IMR-90 (cell line): ENCODE measurements around the gene DAPK1. TPM values are rescaled to one million over a fixed set of nuclear protein-coding genes. Genes with fewer than 3 reads are reported as not detected.

ENCODE experiments used
- ATAC-seq: fragments of 200-7000 bp; cut with Tn5 transposase; 2 replicates; pipeline ENCODE4 v1.9.1; 2020; ENCODE audit warnings: low read depth, mild to moderate bottlenecking, moderate library complexity
- BruUV-seq: library from RNA; stranded (reverse); fragments of 400-500 nt; replicated peaks from 2 replicates; lab custom pipeline; 2021; lab: Mats Ljungman, UMichigan
- CTCF ChIA-PET: fragments of 300-600 bp; formaldehyde crosslinking; extraction: SDS; loops from one replicate; lab custom pipeline; 2021; ENCODE audit warnings: antibody characterized with exemption; lab: Yijun Ruan, JAX
- POLR2A ChIA-PET: fragments of 300-600 bp; sonication (Branson Sonifier 250); formaldehyde crosslinking; loops from one replicate; lab custom pipeline; 2022; ENCODE audit warnings: antibody characterized with exemption; ENCODE audit not compliant: unreplicated experiment; lab: Charles Lee
- DNase-seq: peaks from one replicate; pipeline ENCODE4 v3.0.0; 2013
- H2AFZ ChIP-seq: replicated peaks from 2 replicates; pipeline ENCODE3; 2013; ENCODE audit warnings: low read length, mild to moderate bottlenecking; ENCODE audit not compliant: poor library complexity
- H2AK5ac ChIP-seq: 2 replicates; pipeline ENCODE4 v1.6.1; 2013; ENCODE audit warnings: low read depth, low read length, inconsistent platforms
- H2AK9ac ChIP-seq: replicated peaks from 2 replicates; pipeline ENCODE3; 2013; ENCODE audit warnings: mild to moderate bottlenecking, low read depth, low read length, moderate library complexity; ENCODE audit not compliant: poor library complexity
- H2BK120ac ChIP-seq: 2 replicates; pipeline ENCODE4 v1.6.1; 2013; ENCODE audit warnings: low read depth, low read length, inconsistent platforms
- H2BK15ac ChIP-seq: 3 replicates; pipeline ENCODE4 v1.6.1; 2013; ENCODE audit warnings: low read depth, low read length, inconsistent platforms
- H2BK20ac ChIP-seq: 2 replicates; pipeline ENCODE4 v1.6.1; 2013; ENCODE audit warnings: low read depth, mild to moderate bottlenecking, inconsistent platforms, low read length, moderate library complexity
- H2BK5ac ChIP-seq: 2 replicates; pipeline ENCODE4 v1.6.1; 2013; ENCODE audit warnings: mild to moderate bottlenecking, low read depth, low read length, inconsistent platforms; ENCODE audit not compliant: poor library complexity, severe bottlenecking
- H3K14ac ChIP-seq: replicated peaks from 2 replicates; pipeline ENCODE4 v1.6.1; 2013; ENCODE audit warnings: low read depth, low read length, inconsistent platforms
- H3K18ac ChIP-seq: 2 replicates; pipeline ENCODE4 v1.6.1; 2013; ENCODE audit warnings: low read depth, low read length, control low read depth
- H3K23ac ChIP-seq: 2 replicates; pipeline ENCODE4 v1.6.1; 2013; ENCODE audit warnings: low read depth, low read length, inconsistent platforms
- H3K27ac ChIP-seq: 2 replicates; pipeline ENCODE4 v1.5.1; 2013; ENCODE audit warnings: mild to moderate bottlenecking, control low read depth, low read length; ENCODE audit not compliant: insufficient read depth
- H3K27me3 ChIP-seq: 2 replicates; pipeline ENCODE4 v1.6.1; 2013; ENCODE audit warnings: low read length; ENCODE audit not compliant: control insufficient read depth, insufficient read depth
- H3K36me3 ChIP-seq: 2 replicates; pipeline ENCODE4 v1.6.1; 2013; ENCODE audit warnings: low read length, mixed read lengths; ENCODE audit not compliant: control insufficient read depth, insufficient read depth
- H3K4ac ChIP-seq: 2 replicates; pipeline ENCODE4 v1.6.1; 2013; ENCODE audit warnings: low read depth, low read length, inconsistent platforms
- H3K4me1 ChIP-seq: 2 replicates; pipeline ENCODE4 v1.6.1; 2013; ENCODE audit warnings: low read length, mixed read lengths; ENCODE audit not compliant: control insufficient read depth, insufficient read depth
- H3K4me2 ChIP-seq: 2 replicates; pipeline ENCODE4 v1.6.1; 2013; ENCODE audit warnings: low read depth, mild to moderate bottlenecking, control low read depth, low read length, moderate library complexity
- H3K4me3 ChIP-seq: 2 replicates; pipeline ENCODE4 v1.5.1; 2013; ENCODE audit warnings: low read depth, mild to moderate bottlenecking, control low read depth, low read length, moderate library complexity; ENCODE audit not compliant: insufficient read depth
- H3K56ac ChIP-seq: 2 replicates; pipeline ENCODE4 v1.6.1; 2013; ENCODE audit warnings: low read length, inconsistent platforms; ENCODE audit not compliant: insufficient read depth; ENCODE audit errors: extremely low read depth
- H3K79me1 ChIP-seq, 2 experiments: 2 replicates each; pipeline ENCODE4 v1.6.1; 2013; ENCODE audit warnings: low read length in 2 of 2, inconsistent platforms in 1 of 2, low read depth in 1 of 2
- H3K9ac ChIP-seq: 2 replicates; pipeline ENCODE4 v1.6.1; 2013; ENCODE audit warnings: low read depth, low read length, control low read depth
- H3K9me1 ChIP-seq: 2 replicates; pipeline ENCODE4 v1.6.1; 2013; ENCODE audit warnings: low read length, inconsistent platforms; ENCODE audit not compliant: insufficient read depth
- H3K9me3 ChIP-seq: 2 replicates; pipeline ENCODE4 v1.6.1; 2013; ENCODE audit warnings: low read length; ENCODE audit not compliant: control insufficient read depth, insufficient read depth
- H4K20me1 ChIP-seq: 2 replicates; pipeline ENCODE4 v1.6.1; 2013; ENCODE audit warnings: low read length, inconsistent platforms; ENCODE audit not compliant: insufficient read depth
- H4K5ac ChIP-seq: 2 replicates; pipeline ENCODE4 v1.6.1; 2013; ENCODE audit warnings: mild to moderate bottlenecking, low read depth, low read length, control low read depth
- H4K8ac ChIP-seq, 2 experiments: 2 replicates each; pipeline ENCODE4 v1.6.1; 2013; ENCODE audit warnings: low read depth in 2 of 2, low read length in 2 of 2, control low read depth in 1 of 2, inconsistent platforms in 1 of 2
- H4K91ac ChIP-seq: 2 replicates; pipeline ENCODE4 v1.6.1; 2013; ENCODE audit warnings: low read depth, low read length, inconsistent platforms; ENCODE audit not compliant: insufficient read depth
- BHLHE40 ChIP-seq: fragments of 150-350 bp; IDR thresholded peaks from 2 replicates; pipeline ENCODE4 v1.6.1; 2016; ENCODE audit warnings: mild to moderate bottlenecking, low read depth, low read length
- MXI1 ChIP-seq: IDR thresholded peaks from 2 replicates; pipeline ENCODE4 v1.6.1; 2012; ENCODE audit warnings: low read depth, mild to moderate bottlenecking, low read length, moderate library complexity, borderline replicate concordance
- RAD21 ChIP-seq: IDR thresholded peaks from 2 replicates; pipeline ENCODE4 v1.6.1; 2012; ENCODE audit warnings: low read length, improper control_type of control experiment
- WGBS, 2 experiments: methylation state at CpG; one replicate each; pipeline versions ENCODE4 v1.1.5 to v1.1.7; 2013; ENCODE audit warnings: missing lambda C conversion rate in 2 of 2; ENCODE audit not compliant: insufficient read length in 1 of 2; ENCODE audit errors: extremely low coverage in 2 of 2; 5-methylcytosine and 5-hydroxymethylcytosine counted together
- dilution Hi-C: fragments of 300-500 bp; cut with HindIII; formaldehyde crosslinking; loops from one replicate; pipeline ENCODE4 v1.14.3; 2018; ENCODE audit warnings: low sequenced_read_pairs; ENCODE audit not compliant: unreplicated experiment
- in situ Hi-C: fragments of 300-500 bp; cut with MboI; formaldehyde crosslinking; loops from 3 replicates; pipeline ENCODE4 v1.14.3; 2019; ENCODE audit warnings: low sequenced_read_pairs, inconsistent platforms, mixed read lengths
- intact Hi-C: fragments of 100-400 bp; cut with micrococcal nuclease; formaldehyde crosslinking; loops from 2 replicates; pipeline ENCODE4 v1.10.0; 2022
- polyA plus RNA-seq, 3 experiments: library from polyadenylated mRNA; depleted of rRNA; stranded (reverse); fragments of >200 nt; gene quantifications; 2 replicates each; pipeline ENCODE4 v1.2.3, GENCODE V29; 2012; ENCODE audit warnings: low replicate concordance in 1 of 3
- total RNA-seq: library from RNA; depleted of rRNA; stranded (reverse); fragments of >200 nt; gene quantifications from 2 replicates; pipeline ENCODE4 v1.2.3, GENCODE V29; 2012
- TF ChIP-seq, protein P1 (sequence below): fragments of 150-350 bp; IDR thresholded peaks from 2 replicates; pipeline ENCODE4 v1.6.1; 2017; ENCODE audit warnings: mild to moderate bottlenecking, antibody characterized with exemption, low read length, low read depth
- TF ChIP-seq, protein P2 (sequence below): fragments of 150-350 bp; IDR thresholded peaks from 2 replicates; pipeline ENCODE4 v1.6.1; 2016; ENCODE audit warnings: low read depth, mild to moderate bottlenecking, low read length, moderate library complexity, borderline replicate concordance

DAPK1 gene
- total and polyA plus RNA-seq, 2 of the 4 experiments (the other 2 are of a cell fraction), result under 0.01 to 0.03 TPM

DNA sequence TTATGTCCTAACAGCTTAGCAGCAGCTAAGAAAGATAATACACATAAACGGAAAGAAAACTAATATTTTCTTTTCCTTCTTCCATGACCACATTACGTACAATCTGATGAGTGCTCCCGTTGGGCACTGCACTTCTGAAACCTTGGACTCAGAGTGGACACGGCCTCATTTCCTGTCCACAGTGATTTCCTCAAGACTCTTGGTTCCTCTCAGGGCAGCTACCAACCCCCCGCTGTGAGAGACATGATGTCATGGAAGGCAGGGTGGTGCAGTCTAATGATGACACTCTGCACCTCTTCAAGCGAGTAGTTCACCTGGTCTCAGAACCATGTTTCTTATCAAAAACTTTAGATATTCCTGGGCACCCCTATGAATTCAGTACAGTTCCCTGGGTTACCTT is 159.5 kb downstream of the DAPK1 start:
- no peak overlapping the region for H2BK120ac ChIP-seq
- ChIA-PET POLR2A (no interaction called here), CTCF (interaction anchor here (0.6 kb wide), 1 partner anchor 311 kb away, joined by 3 read pairs; no protein-coding TSS in a partner anchor)
- H3K4me3 ChIP-seq, result no peak overlapping the region
- H3K27ac ChIP-seq, result no peak overlapping the region
- dilution Hi-C loops, result no loop called here
- H2AK5ac ChIP-seq, result no peak overlapping the region
- TF ChIP-seq, protein P1, sequence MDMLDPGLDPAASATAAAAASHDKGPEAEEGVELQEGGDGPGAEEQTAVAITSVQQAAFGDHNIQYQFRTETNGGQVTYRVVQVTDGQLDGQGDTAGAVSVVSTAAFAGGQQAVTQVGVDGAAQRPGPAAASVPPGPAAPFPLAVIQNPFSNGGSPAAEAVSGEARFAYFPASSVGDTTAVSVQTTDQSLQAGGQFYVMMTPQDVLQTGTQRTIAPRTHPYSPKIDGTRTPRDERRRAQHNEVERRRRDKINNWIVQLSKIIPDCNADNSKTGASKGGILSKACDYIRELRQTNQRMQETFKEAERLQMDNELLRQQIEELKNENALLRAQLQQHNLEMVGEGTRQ, result no peak
- TF ChIP-seq, protein P2, sequence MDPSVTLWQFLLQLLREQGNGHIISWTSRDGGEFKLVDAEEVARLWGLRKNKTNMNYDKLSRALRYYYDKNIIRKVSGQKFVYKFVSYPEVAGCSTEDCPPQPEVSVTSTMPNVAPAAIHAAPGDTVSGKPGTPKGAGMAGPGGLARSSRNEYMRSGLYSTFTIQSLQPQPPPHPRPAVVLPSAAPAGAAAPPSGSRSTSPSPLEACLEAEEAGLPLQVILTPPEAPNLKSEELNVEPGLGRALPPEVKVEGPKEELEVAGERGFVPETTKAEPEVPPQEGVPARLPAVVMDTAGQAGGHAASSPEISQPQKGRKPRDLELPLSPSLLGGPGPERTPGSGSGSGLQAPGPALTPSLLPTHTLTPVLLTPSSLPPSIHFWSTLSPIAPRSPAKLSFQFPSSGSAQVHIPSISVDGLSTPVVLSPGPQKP, result no peak
- TF ChIP-seq RAD21 (no peak), MXI1 (no peak), BHLHE40 (no peak)
- H3K27me3 ChIP-seq, result peaks cover 6% of the 10 kb centered on the region
- no peak overlapping the region for H2AK9ac ChIP-seq
- no peak overlapping the region for H3K4ac ChIP-seq
- 73% methylated on average over 3 of the region's 6 CpGs; no CpG with 5 or more reads in 1 of the 2 experiments for WGBS, 2 experiments
- no peak overlapping the region for H2BK20ac ChIP-seq
- H3K9me3 ChIP-seq, result no peaks in the 10 kb centered on the region
- intact Hi-C loops, result no loop called here
- no peak for DNase-seq
- no peak overlapping the region for H4K8ac ChIP-seq
- H3K9ac ChIP-seq, result no peak overlapping the region
- H4K20me1 ChIP-seq, result no peaks in the 10 kb centered on the region
- no TSS peak for BruUV-seq
- H3K18ac ChIP-seq, result no peak overlapping the region
- no peak overlapping the region for H3K4me2 ChIP-seq
- H2AFZ ChIP-seq, result no peak overlapping the region
- no peak overlapping the region for H3K56ac ChIP-seq
- in situ Hi-C loops, result no loop called here
- H3K4me1 ChIP-seq, result no peaks in the 10 kb centered on the region
- no peaks in the 10 kb centered on the region for H3K9me1 ChIP-seq
- ATAC-seq, result no peak
- no peak overlapping the region for H2BK5ac ChIP-seq
- no peaks in the 10 kb centered on the region for H3K36me3 ChIP-seq
- no peak overlapping the region for H3K23ac ChIP-seq
- no peak overlapping the region for H2BK15ac ChIP-seq
- H3K79me1 ChIP-seq, result no peaks in the 10 kb centered on the region
- H4K91ac ChIP-seq, result no peak overlapping the region
- H4K5ac ChIP-seq, result no peak overlapping the region
- H3K14ac ChIP-seq, result no peak overlapping the region
